Fibroblast of lung (primary cell): ENCODE data around the gene MKLN1. TPM values are rescaled to one million over a fixed set of nuclear protein-coding genes. Genes with fewer than 3 reads are reported as not detected.

Source experiments
- DNase-seq, 2 donors: peaks; one replicate each; pipeline versions ENCODE4 v3.0.0 to v3.0.0-alpha.2; 2010; ENCODE audit warnings: low read depth in 2 of 2
- H2AFZ ChIP-seq: 2 replicates; pipeline ENCODE4 v1.5.1; 2012; ENCODE audit warnings: low read length, control low read depth, inconsistent platforms
- H3K27ac ChIP-seq: 2 replicates; pipeline ENCODE4 v1.5.1; 2011; ENCODE audit warnings: low read length, control low read depth; ENCODE audit not compliant: insufficient read depth
- H3K27me3 ChIP-seq: 2 replicates; pipeline ENCODE4 v1.5.1; 2011; ENCODE audit warnings: mild to moderate bottlenecking, low read length; ENCODE audit not compliant: control insufficient read depth, insufficient read depth
- H3K36me3 ChIP-seq: 2 replicates; pipeline ENCODE4 v1.5.1; 2011; ENCODE audit warnings: low read length; ENCODE audit not compliant: control insufficient read depth, insufficient read depth
- H3K4me1 ChIP-seq: 2 replicates; pipeline ENCODE4 v1.5.1; 2011; ENCODE audit warnings: low read length; ENCODE audit not compliant: control insufficient read depth, insufficient read depth; ENCODE audit errors: extremely low read depth
- H3K4me2 ChIP-seq: 2 replicates; pipeline ENCODE4 v1.5.1; 2011; ENCODE audit warnings: low read length, control low read depth; ENCODE audit not compliant: insufficient read depth; ENCODE audit errors: extremely low read depth
- H3K4me3 ChIP-seq, 4 experiments: fragments of 200-600 bp in 1 of 4; sonication (generic) in 1 of 4; replicated peaks in 1 of 4; 2 replicates each; pipeline ENCODE4 v1.5.1; 2011 to 2016; ENCODE audit warnings: low read length in 4 of 4, low read depth in 3 of 4, mild to moderate bottlenecking in 3 of 4, control low read depth in 2 of 4, inconsistent platforms in 1 of 4, mixed read lengths in 1 of 4; ENCODE audit not compliant: insufficient read depth in 1 of 4; ENCODE audit errors: control extremely low read depth in 1 of 4
- H3K79me2 ChIP-seq: 2 replicates; pipeline ENCODE4 v1.5.1; 2012; ENCODE audit warnings: mild to moderate bottlenecking, low read length, inconsistent platforms; ENCODE audit not compliant: control insufficient read depth, insufficient read depth
- H3K9ac ChIP-seq: 2 replicates; pipeline ENCODE4 v1.5.1; 2011; ENCODE audit warnings: mild to moderate bottlenecking, low read length, control low read depth; ENCODE audit not compliant: insufficient read depth
- H3K9me3 ChIP-seq: 2 replicates; pipeline ENCODE4 v1.5.1; 2012; ENCODE audit warnings: low read depth, low read length; ENCODE audit not compliant: control insufficient read depth, insufficient read depth
- H4K20me1 ChIP-seq: 2 replicates; pipeline ENCODE4 v1.5.1; 2011; ENCODE audit warnings: low read length; ENCODE audit not compliant: control insufficient read depth, insufficient read depth; ENCODE audit errors: extremely low read depth
- CTCF ChIP-seq, 2 donors: IDR thresholded peaks in 1 of 2; conservative IDR thresholded peaks in 1 of 2; 1 replicate in 1 of 2; 2 replicates in 1 of 2; pipeline ENCODE4 v1.5.1; 2011 to 2012; ENCODE audit warnings: low read length in 2 of 2, control low read depth in 1 of 2, inconsistent platforms in 1 of 2, low read depth in 1 of 2, mild to moderate bottlenecking in 1 of 2
- EZH2 ChIP-seq: IDR thresholded peaks from 2 replicates; pipeline ENCODE4 v1.5.1; 2012; ENCODE audit warnings: low read length, control low read depth, mild to moderate bottlenecking; ENCODE audit errors: missing control alignments
- polyA plus RNA-seq, 2 donors: library from polyadenylated mRNA; depleted of rRNA in 1 of 2; stranded (reverse) in 1 of 2; unstranded in 1 of 2; fragments of >200 nt; gene quantifications; 2 replicates each; pipeline ENCODE4 v1.2.1, GENCODE V29; 2011 to 2012; ENCODE audit warnings: missing spikeins in 1 of 2
- total RNA-seq: library from RNA; depleted of rRNA; stranded (reverse); fragments of >200 nt; gene quantifications from 2 replicates; pipeline ENCODE4 v1.2.1, GENCODE V29; 2014

Gene MKLN1
- total and polyA plus RNA-seq, 2 donors (not counting 1 experiment from before 2014, with no cell fraction given): 33.9 to 46.4 TPM

- Histone ChIP-seq H3K36me3 (no peaks in the 10 kb centered on the region), H3K27me3 (no peaks in the 10 kb centered on the region), H2AFZ (no peak overlapping the region), H3K4me2 (no peak overlapping the region), H3K9ac (no peak overlapping the region), H3K4me3 (no peak overlapping the region), H3K9me3 (no peaks in the 10 kb centered on the region), H3K27ac (no peak overlapping the region), H3K79me2 (peaks cover 86% of the 10 kb centered on the region), H4K20me1 (no peaks in the 10 kb centered on the region), H3K4me1 (no peaks in the 10 kb centered on the region)
- no peak for TF ChIP-seq EZH2
- no peak for TF ChIP-seq CTCF (conservative IDR thresholded peaks at IDR 0.05 in 1 of 2, IDR thresholded peaks at IDR 0.05 in 1 of 2; ENCODE audit: low read depth in 1 of 2, low read length in 2 of 2)
- no peak for DNase-seq
Observed at GRCh38 chr7:131346885-131347592, 19.4 kb downstream of the MKLN1 start.

GRCh38 chr7:131352032-131352431 is 24.4 kb downstream of the MKLN1 start:
- no peak overlapping the region for H3K4me3 ChIP-seq
- H3K4me1 ChIP-seq: no peaks in the 10 kb centered on the region
- no peaks in the 10 kb centered on the region for H3K9me3 ChIP-seq
- no peak overlapping the region for H2AFZ ChIP-seq
- no peak overlapping the region for H3K27ac ChIP-seq
- no peak for TF ChIP-seq CTCF (conservative IDR thresholded peaks at IDR 0.05 in 1 of 2, IDR thresholded peaks at IDR 0.05 in 1 of 2; ENCODE audit: low read depth in 1 of 2, low read length in 2 of 2)
- no peak for TF ChIP-seq EZH2
- H3K9ac ChIP-seq: no peak overlapping the region
- no peaks in the 10 kb centered on the region for H3K27me3 ChIP-seq
- H3K4me2 ChIP-seq: no peak overlapping the region
- H3K79me2 ChIP-seq: peaks cover 95% of the 10 kb centered on the region
- no peaks in the 10 kb centered on the region for H3K36me3 ChIP-seq
- no peak for DNase-seq
- H4K20me1 ChIP-seq: no peaks in the 10 kb centered on the region

GRCh38 chr7:131354390-131354789 is 26.7 kb downstream of the MKLN1 start:
- no peaks in the 10 kb centered on the region for H4K20me1 ChIP-seq
- DNase-seq: no peak
- H3K79me2 ChIP-seq: peaks cover 95% of the 10 kb centered on the region
- H3K27ac ChIP-seq: no peak overlapping the region
- no peaks in the 10 kb centered on the region for H3K27me3 ChIP-seq
- H3K9me3 ChIP-seq: no peaks in the 10 kb centered on the region
- H2AFZ ChIP-seq: no peak overlapping the region
- no peak overlapping the region for H3K9ac ChIP-seq
- H3K36me3 ChIP-seq: no peaks in the 10 kb centered on the region
- no peak overlapping the region for H3K4me3 ChIP-seq
- no peaks in the 10 kb centered on the region for H3K4me1 ChIP-seq
- TF ChIP-seq EZH2 (no peak), CTCF (conservative IDR thresholded peaks at IDR 0.05 in 1 of 2, IDR thresholded peaks at IDR 0.05 in 1 of 2; ENCODE audit: low read depth in 1 of 2, low read length in 2 of 2) (no peak)
- no peak overlapping the region for H3K4me2 ChIP-seq
